HFF-Myc (cell line): ENCODE results near the gene ORMDL2.

Source experiments
- DNase-seq: peaks from one replicate; pipeline ENCODE4 v3.0.0-alpha.2; 2011; ENCODE audit warnings: low read depth; ENCODE audit errors: extremely low read depth
- H3K4me3 ChIP-seq: replicated peaks from 2 replicates; pipeline ENCODE4 v1.5.1; 2011; ENCODE audit warnings: low read depth, mild to moderate bottlenecking, control low read depth, low read length
- TF ChIP-seq, protein P1 (sequence below): IDR thresholded peaks from 2 replicates; pipeline ENCODE4 v1.5.1; 2012; ENCODE audit warnings: mild to moderate bottlenecking, low read depth, low read length, control low read depth; ENCODE audit errors: missing control alignments

ORMDL2 gene

DNA sequence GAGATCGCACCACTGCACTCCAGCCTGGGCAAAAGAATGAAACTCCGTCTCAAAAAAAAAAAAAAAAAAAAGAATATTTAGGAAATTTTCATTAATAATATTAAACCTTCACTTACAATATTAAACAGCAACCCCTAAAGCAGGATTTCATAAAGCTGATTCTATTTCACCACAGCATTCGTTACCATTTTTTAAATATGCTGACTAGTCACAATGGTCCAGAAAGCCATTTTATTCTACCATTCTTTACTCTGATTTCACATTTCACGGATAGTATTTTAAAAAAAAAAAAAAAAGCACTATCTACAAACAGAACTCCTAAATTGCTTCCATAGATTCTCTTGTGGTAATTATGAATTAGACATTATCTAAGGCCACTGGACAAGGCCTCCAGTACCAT is 27.9 kb upstream of the ORMDL2 start:
- no peak for DNase-seq
- TF ChIP-seq, protein P1, sequence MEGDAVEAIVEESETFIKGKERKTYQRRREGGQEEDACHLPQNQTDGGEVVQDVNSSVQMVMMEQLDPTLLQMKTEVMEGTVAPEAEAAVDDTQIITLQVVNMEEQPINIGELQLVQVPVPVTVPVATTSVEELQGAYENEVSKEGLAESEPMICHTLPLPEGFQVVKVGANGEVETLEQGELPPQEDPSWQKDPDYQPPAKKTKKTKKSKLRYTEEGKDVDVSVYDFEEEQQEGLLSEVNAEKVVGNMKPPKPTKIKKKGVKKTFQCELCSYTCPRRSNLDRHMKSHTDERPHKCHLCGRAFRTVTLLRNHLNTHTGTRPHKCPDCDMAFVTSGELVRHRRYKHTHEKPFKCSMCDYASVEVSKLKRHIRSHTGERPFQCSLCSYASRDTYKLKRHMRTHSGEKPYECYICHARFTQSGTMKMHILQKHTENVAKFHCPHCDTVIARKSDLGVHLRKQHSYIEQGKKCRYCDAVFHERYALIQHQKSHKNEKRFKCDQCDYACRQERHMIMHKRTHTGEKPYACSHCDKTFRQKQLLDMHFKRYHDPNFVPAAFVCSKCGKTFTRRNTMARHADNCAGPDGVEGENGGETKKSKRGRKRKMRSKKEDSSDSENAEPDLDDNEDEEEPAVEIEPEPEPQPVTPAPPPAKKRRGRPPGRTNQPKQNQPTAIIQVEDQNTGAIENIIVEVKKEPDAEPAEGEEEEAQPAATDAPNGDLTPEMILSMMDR = no peak
- no peak overlapping the region for H3K4me3 ChIP-seq

DNA sequence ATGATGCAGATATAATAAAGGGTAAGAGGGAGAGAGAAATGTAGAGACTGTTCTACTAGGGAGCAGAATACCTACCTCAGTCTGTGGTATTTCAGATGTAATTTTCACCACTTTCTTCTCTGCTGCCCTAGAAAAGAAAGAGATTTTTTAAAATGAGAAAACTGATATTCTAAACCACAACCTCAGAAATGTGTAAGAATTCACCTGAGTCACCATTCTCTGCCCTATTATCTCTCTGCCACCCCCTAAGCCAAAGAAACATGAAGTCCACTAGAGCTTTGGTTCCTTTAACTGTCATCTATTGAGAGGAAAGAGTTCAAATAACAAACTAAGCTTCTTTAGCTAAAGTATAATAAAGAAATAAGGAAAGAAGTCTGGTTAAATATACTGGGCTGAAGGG is 21.9 kb upstream of the ORMDL2 start:
- H3K4me3 ChIP-seq = no peak overlapping the region
- TF ChIP-seq, protein P1 = no peak
- DNase-seq = no peak

DNA sequence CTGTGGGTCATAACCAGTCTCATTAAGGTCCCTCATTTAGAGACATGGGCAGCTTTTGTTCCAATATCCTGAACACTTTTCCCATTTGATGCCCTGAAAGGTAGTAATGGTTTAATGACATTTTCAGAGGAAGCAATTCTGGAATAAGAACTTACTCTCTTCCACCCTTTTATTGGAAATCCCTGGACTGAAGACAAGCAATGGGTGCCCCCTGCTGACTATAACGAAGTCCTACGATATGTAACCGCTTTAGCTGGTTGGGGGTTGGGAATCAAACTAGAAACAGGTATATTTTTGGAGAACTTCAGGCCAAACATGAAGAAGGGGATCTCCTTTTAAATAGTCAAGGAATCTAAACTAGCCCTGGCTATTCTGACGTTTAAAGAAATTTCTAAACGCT is 20.8 kb upstream of the ORMDL2 start:
- H3K4me3 ChIP-seq = no peak overlapping the region
- DNase-seq = no peak
- TF ChIP-seq, protein P1 = peak; percentile 56

DNA sequence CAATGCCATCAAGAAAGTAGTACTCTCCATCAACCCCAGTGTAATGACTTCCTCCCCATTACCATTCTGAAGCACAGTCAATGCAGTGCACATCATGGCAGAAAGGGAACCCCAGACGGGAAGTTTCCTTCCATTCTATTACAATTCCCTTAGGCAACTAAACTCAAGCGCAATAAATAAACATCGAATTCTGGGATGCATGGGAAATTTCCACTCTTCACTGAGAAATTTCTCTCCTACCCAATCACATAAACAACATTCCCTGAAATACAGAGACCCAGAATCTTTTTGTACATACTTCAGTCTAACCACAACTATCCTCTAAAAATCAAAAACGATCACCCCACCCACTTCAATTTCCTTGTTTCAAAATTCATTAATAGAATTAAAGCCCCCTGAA is 20.3 kb upstream of the ORMDL2 start:
- TF ChIP-seq, protein P1 = no peak
- no peak for DNase-seq
- H3K4me3 ChIP-seq = no peak overlapping the region

DNA sequence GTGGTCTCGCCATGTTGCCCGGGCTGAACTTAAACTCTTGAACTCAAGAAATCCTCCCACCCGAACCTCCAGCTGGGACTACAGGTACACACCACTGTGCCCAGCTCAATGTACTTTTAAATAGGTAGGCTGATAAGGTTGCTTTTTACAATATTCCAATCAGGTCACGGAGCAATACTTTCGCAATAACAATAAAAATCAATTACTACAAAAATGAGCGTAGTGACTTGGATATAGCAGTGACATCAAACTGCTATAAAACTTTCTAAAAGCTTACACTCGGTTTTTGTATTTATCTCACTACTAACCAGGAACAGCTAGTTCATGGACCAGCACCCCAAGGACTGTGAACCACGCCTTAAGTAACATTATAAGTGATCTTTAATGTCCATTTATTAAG is 10.9 kb upstream of the ORMDL2 start:
- TF ChIP-seq, protein P1 = no peak
- no peak for DNase-seq
- no peak overlapping the region for H3K4me3 ChIP-seq

DNA sequence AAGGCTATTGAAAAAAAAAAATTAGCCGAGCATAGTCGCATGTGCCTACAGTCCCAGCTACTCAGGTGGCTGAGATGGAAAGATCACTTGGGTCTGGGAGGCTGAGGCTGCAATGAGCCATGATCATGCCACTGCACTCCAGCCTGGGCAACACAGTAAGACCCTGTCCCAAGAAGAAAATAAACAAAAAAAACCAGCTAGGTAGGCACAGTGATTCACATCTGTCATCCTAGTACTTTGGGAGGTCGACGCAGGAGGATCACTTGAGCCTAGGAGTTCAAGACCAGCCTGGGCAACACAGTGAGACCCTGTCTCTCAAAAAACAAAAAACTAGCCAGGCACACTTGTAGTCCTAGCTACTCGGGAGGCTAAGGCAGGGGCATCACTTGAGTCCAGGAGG is 8.6 kb upstream of the ORMDL2 start:
- DNase-seq = no peak
- TF ChIP-seq, protein P1 = no peak
- no peak overlapping the region for H3K4me3 ChIP-seq

DNA sequence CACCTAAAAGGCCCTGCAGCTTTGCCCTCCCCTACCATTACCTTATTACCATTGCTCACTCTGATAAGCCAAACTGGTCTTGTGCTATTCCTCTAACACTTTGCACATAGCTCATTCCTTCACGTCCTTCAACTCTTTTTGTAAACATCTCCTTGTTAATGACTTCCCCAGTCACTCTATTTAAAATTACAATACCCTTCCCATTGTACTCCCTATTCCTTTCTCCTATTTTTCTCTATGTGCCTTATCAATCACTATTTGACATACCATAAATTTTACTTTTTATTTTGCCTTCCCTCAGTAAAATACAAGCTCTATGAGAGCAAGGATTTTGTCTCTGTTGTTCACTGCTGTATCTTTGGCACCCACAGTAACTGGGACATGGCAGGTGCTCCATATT is 5.8 kb upstream of the ORMDL2 start:
- TF ChIP-seq, protein P1 = no peak
- H3K4me3 ChIP-seq = no peak overlapping the region
- DNase-seq = no peak
